Esophagus muscularis mucosa (tissue), 4 donors: ENCODE data around the gene RABEPK.

ENCODE experiments used
- EP300 ChIP-seq: sonication (generic); formaldehyde crosslinking; IDR thresholded peaks from one replicate; pipeline ENCODE4 v1.6.1; 2017; ENCODE audit warnings: antibody characterized with exemption
- POLR2A ChIP-seq: fragments of 450-650 bp; IDR thresholded peaks from one replicate; pipeline ENCODE4 v1.6.1; 2017; ENCODE audit warnings: antibody characterized with exemption, moderate library complexity, mild to moderate bottlenecking, low read depth
- TF ChIP-seq, protein P1 (sequence below), 3 experiments: fragments of 200-600 bp in 2 of 3; fragments of 450-650 bp in 1 of 3; sonication (generic) in 2 of 3; IDR thresholded peaks; one replicate each; pipeline ENCODE4 v1.5.1; 2017 to 2019; ENCODE audit warnings: antibody characterized with exemption in 3 of 3, mild to moderate bottlenecking in 2 of 3, moderate library complexity in 1 of 3

DNA sequence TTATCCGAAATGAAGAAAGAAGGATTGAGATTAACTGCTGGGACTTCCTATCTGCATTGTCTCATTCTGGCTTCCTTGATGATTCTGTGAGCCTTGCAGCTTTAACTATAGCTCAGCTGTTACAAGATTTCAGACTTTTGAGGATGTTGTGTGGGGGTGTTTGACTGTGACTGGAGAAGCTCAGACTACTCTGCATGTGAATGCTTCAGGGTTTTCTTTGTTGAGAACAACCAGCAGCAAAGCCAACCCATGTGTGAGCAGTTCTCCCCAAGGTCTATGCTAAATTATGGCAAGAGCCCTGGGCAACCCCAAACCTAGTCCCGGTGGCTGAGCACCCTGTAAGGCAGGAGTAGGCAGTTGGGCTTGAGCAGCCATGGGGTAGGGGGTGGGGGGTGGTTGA, 48.6 kb upstream of the RABEPK start:
- TF ChIP-seq, protein P1, sequence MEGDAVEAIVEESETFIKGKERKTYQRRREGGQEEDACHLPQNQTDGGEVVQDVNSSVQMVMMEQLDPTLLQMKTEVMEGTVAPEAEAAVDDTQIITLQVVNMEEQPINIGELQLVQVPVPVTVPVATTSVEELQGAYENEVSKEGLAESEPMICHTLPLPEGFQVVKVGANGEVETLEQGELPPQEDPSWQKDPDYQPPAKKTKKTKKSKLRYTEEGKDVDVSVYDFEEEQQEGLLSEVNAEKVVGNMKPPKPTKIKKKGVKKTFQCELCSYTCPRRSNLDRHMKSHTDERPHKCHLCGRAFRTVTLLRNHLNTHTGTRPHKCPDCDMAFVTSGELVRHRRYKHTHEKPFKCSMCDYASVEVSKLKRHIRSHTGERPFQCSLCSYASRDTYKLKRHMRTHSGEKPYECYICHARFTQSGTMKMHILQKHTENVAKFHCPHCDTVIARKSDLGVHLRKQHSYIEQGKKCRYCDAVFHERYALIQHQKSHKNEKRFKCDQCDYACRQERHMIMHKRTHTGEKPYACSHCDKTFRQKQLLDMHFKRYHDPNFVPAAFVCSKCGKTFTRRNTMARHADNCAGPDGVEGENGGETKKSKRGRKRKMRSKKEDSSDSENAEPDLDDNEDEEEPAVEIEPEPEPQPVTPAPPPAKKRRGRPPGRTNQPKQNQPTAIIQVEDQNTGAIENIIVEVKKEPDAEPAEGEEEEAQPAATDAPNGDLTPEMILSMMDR (IDR thresholded peaks at IDR 0.05): no peak
- TF ChIP-seq EP300 (no peak), POLR2A (no peak)
